Keratinocyte (primary cell): ENCODE data around the gene TUBB. TPM values are rescaled to one million over a fixed set of nuclear protein-coding genes. Genes with fewer than 3 reads are reported as not detected.

Experiments
- DNase-seq: peaks from one replicate; pipeline ENCODE4 v3.0.0-alpha.2; 2011; ENCODE audit warnings: low read depth, missing footprints, low spot score
- FAIRE-seq: peaks from 2 replicates; lab custom pipeline; 2011; peaks lifted over from hg19 to GRCh38; lab: Jason Lieb, UNC
- H2AFZ ChIP-seq: 2 replicates; pipeline ENCODE4 v1.6.0; 2012; ENCODE audit warnings: low read length, control low read depth, inconsistent platforms; ENCODE audit not compliant: control insufficient read depth
- H3K27ac ChIP-seq: 2 replicates; pipeline ENCODE4 v1.5.1; 2011; ENCODE audit warnings: low read length; ENCODE audit not compliant: control insufficient read depth, insufficient read depth
- H3K27me3 ChIP-seq: 3 replicates; pipeline ENCODE4 v1.6.0; 2011; ENCODE audit warnings: low read length; ENCODE audit not compliant: control insufficient read depth, insufficient read depth; ENCODE audit errors: extremely low read depth
- H3K36me3 ChIP-seq, 2 experiments: 2 replicates in 1 of 2; 3 replicates in 1 of 2; pipeline ENCODE4 v1.5.1; 2011; ENCODE audit warnings: low read length in 2 of 2, mild to moderate bottlenecking in 1 of 2; ENCODE audit not compliant: control insufficient read depth in 2 of 2, insufficient read depth in 2 of 2; ENCODE audit errors: extremely low read depth in 1 of 2
- H3K4me1 ChIP-seq: 3 replicates; pipeline ENCODE4 v1.5.1; 2011; ENCODE audit warnings: low read length; ENCODE audit not compliant: control insufficient read depth, insufficient read depth; ENCODE audit errors: extremely low read depth
- H3K4me2 ChIP-seq: 3 replicates; pipeline ENCODE4 v1.6.0; 2011; ENCODE audit warnings: low read depth, low read length; ENCODE audit not compliant: control insufficient read depth, insufficient read depth; ENCODE audit errors: extremely low read depth
- H3K4me3 ChIP-seq, 3 experiments: fragments of 200-600 bp in 1 of 3; sonication (generic) in 1 of 3; 2 replicates in 2 of 3; 3 replicates in 1 of 3; pipeline ENCODE4 v1.5.1; 2011 to 2016; ENCODE audit warnings: low read length in 3 of 3, mild to moderate bottlenecking in 3 of 3, control low read depth in 2 of 3, inconsistent platforms in 1 of 3, low read depth in 1 of 3, mixed read lengths in 1 of 3, mixed run types in 1 of 3, moderate library complexity in 1 of 3; ENCODE audit not compliant: control insufficient read depth in 2 of 3, insufficient read depth in 2 of 3; ENCODE audit errors: extremely low read depth in 1 of 3
- H3K79me2 ChIP-seq: 2 replicates; pipeline ENCODE4 v1.6.0; 2012; ENCODE audit warnings: low read length; ENCODE audit not compliant: control insufficient read depth, insufficient read depth
- H3K9ac ChIP-seq: 3 replicates; pipeline ENCODE4 v1.6.0; 2011; ENCODE audit warnings: low read length; ENCODE audit not compliant: control insufficient read depth, insufficient read depth; ENCODE audit errors: extremely low read depth
- H3K9me1 ChIP-seq: 3 replicates; pipeline ENCODE4 v1.6.0; 2011; ENCODE audit warnings: low read length; ENCODE audit not compliant: control insufficient read depth, insufficient read depth; ENCODE audit errors: extremely low read depth
- H3K9me3 ChIP-seq: 2 replicates; pipeline ENCODE4 v1.5.1; 2012; ENCODE audit warnings: low read depth, low read length; ENCODE audit not compliant: control insufficient read depth
- H4K20me1 ChIP-seq: 3 replicates; pipeline ENCODE4 v1.6.0; 2011; ENCODE audit warnings: low read length; ENCODE audit not compliant: control insufficient read depth, insufficient read depth; ENCODE audit errors: extremely low read depth
- CTCF ChIP-seq, 3 experiments: IDR thresholded peaks in 1 of 3; conservative IDR thresholded peaks in 1 of 3; optimal IDR thresholded peaks in 1 of 3; 2 replicates in 2 of 3; 3 replicates in 1 of 3; pipeline versions ENCODE3 to v1.5.1; 2011; ENCODE audit warnings: low read length in 3 of 3, mild to moderate bottlenecking in 3 of 3, moderate library complexity in 2 of 3, control low read depth in 1 of 3, inconsistent platforms in 1 of 3; ENCODE audit not compliant: insufficient read depth in 2 of 3; ENCODE audit errors: extremely low read depth in 1 of 3
- EZH2 ChIP-seq: IDR thresholded peaks from one replicate; pipeline ENCODE4 v1.6.1; 2012; ENCODE audit warnings: inconsistent platforms, mild to moderate bottlenecking, low read length, moderate library complexity
- dilution Hi-C: fragments of 300-500 bp; cut with MboI; formaldehyde crosslinking; loops from one replicate; pipeline ENCODE4 v1.7.0; 2020; ENCODE audit warnings: low sequenced_read_pairs; ENCODE audit not compliant: extremely low pct_ligation_motif_present
- polyA plus RNA-seq, 5 experiments: library from polyadenylated mRNA; depleted of rRNA in 3 of 5; stranded (reverse) in 3 of 5; stranded (forward) in 1 of 5; unstranded in 1 of 5; fragments of >200 nt; gene quantifications; 1 replicate in 1 of 5; 2 replicates in 3 of 5; 3 replicates in 1 of 5; pipeline versions ENCODE4 v1.2.1 to v1.2.3, GENCODE V29; 2011 to 2012; ENCODE audit warnings: missing spikeins in 2 of 5, low read depth in 1 of 5, low replicate concordance in 1 of 5

Gene TUBB
- polyA plus RNA-seq, 1 donor (not counting 4 experiments of a cell fraction or from before 2014, with no cell fraction given): 1,159 TPM

DNA sequence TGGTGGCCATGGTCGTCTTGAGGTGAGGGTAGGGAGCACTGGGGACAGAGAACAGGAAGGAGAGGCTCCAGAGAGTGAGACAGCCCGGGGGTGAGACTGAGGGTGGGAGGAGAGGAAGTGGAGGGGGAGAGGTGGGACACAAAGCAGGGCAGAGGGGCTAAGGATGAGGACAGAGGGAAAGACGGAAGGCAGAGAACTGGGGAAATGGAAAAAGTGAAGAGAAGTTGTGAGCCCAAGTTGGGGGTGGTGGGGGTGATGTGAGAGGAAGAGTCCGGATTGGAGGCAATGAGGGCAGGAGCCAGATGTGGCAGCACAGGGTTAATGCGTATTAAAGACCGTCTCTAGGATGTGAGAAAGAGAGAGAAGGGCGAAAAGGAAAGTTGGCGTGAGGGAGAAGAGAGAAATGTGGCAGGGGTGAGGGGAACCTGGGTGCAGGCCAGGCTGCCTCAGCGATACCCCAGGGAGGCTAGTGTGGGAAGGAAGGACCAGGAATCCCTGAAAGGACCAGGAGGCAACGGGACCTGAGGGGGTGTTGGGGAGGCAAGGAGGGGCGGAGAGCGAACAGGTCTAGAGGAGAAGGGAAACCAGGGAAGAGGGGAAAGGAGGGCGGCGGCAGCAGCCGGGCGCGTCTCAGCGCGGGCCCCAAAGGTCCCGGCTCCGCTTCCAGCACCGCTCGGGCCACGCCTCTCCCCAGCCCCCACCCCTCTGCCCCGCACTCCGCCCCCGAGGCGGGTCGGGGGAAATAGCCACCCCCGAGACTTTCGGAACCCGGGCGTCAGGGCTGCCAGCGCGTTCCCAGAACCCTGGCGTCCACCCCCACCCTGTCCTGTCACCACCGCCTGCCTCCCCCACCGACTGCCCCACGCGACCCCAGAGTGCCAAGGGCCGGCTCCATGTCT, 33.9 kb upstream of the TUBB start, which contains the start of gene PPP1R18:
Gene PPP1R18, minus strand, starts transcription at position 637 of the 899 bp plus-strand sequence. Its CDS starts 627 bp downstream, at position 10.
- FAIRE-seq: no peak
- Histone ChIP-seq H4K20me1 (peaks cover 8% of the 10 kb centered on the region), H3K27ac (peak within 1 kb of the TSS; percentile 94), H3K4me3 (peak within 1 kb of the TSS; percentile 82 to 94 (median 87)), H3K9me1 (no peaks in the 10 kb centered on the region), H2AFZ (peak within 1 kb of the TSS; percentile 39), H3K9me3 (no peaks in the 10 kb centered on the region), H3K4me2 (peak within 1 kb of the TSS; percentile 100), H3K4me1 (peaks cover 44% of the 10 kb centered on the region), H3K9ac (peak within 1 kb of the TSS; percentile 97), H3K36me3 (peaks cover 10 to 31% of the 10 kb centered on the region in 2 experiments), H3K79me2 (peaks cover 79% of the 10 kb centered on the region), H3K27me3 (no peaks in the 10 kb centered on the region)
- no peak for TF ChIP-seq EZH2
- TF ChIP-seq CTCF (optimal IDR thresholded peaks at IDR 0.05 in 1 of 3, IDR thresholded peaks at IDR 0.05 in 1 of 3, conservative IDR thresholded peaks at IDR 0.05 in 1 of 3; ENCODE audit: extremely low read depth in 1 of 3, insufficient read depth in 2 of 3, low read length in 3 of 3): peak in 1 of 3 experiments; percentile 2
- DNase-seq: no peak
- dilution Hi-C loops: no loop called here

DNA sequence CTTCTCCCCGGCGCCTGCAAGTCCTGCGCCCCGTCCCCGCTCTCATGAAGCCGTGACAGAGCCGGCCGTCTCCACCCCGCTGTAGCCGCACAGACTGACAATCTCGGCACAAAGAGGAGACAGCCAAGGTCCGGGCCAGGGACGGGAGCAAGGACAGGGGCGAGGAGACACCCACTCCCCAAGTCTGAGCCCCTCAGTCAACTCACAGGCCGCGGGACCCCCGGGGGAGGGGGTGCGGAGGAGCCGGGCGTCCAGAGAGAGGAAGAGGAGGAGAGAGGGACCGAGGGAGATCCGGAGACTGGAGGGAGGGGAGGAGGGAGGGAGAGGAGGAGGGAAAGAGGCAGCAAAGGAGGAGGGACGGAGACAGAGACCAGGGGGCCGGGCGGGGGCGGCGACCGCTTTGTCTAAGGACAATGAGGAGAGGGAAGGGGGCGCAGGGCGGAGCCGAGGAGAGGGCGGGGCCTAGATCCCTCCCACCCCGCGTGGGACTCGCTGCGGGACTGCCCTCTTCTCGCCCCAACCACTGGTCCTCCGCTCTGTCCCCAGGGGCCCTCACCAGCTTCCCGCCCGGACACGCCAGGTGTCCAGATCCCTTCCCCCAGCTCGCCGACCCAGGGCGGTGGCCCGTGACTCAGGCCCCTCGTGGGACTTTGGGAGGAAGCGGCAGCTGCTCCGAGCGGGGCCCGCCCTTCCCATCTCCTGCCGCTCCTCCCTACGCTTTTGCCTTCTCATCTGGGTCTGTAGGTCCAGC, 33.1 kb upstream of the TUBB start:
- no peak for TF ChIP-seq CTCF (optimal IDR thresholded peaks at IDR 0.05 in 1 of 3, IDR thresholded peaks at IDR 0.05 in 1 of 3, conservative IDR thresholded peaks at IDR 0.05 in 1 of 3; ENCODE audit: extremely low read depth in 1 of 3, insufficient read depth in 2 of 3, low read length in 3 of 3)
- no peak for TF ChIP-seq EZH2
- dilution Hi-C loops: no loop called here
- Histone ChIP-seq H2AFZ (peak overlapping the region; percentile 39), H3K27ac (peak overlapping the region; percentile 94), H3K9me1 (no peaks in the 10 kb centered on the region), H3K79me2 (peaks cover 71% of the 10 kb centered on the region), H3K4me2 (peak overlapping the region; percentile 100), H3K4me1 (peaks cover 41% of the 10 kb centered on the region), H3K9ac (peak overlapping the region; percentile 97), H3K4me3 (peak overlapping the region; percentile 82 to 90 (median 87)), H3K9me3 (no peaks in the 10 kb centered on the region), H3K27me3 (no peaks in the 10 kb centered on the region), H4K20me1 (peaks cover 3% of the 10 kb centered on the region), H3K36me3 (peaks cover 7 to 26% of the 10 kb centered on the region in 2 experiments)
- DNase-seq: peak; percentile 97
- FAIRE-seq: no peak
